NCI-H2196 (cell line): Measurements from ENCODE around the gene INAFM1.
"Not testable (repeated sequence)": the region's sequence is repeated elsewhere in the genome, so short reads cannot be mapped to it uniquely, and the experiment has no call there.

Experiments used
- DNase-seq: peaks from one replicate; lab custom pipeline; 2025; ENCODE audit not compliant: unreplicated experiment; lab: John Stamatoyannopoulos, UW

The INAFM1 gene

DNA sequence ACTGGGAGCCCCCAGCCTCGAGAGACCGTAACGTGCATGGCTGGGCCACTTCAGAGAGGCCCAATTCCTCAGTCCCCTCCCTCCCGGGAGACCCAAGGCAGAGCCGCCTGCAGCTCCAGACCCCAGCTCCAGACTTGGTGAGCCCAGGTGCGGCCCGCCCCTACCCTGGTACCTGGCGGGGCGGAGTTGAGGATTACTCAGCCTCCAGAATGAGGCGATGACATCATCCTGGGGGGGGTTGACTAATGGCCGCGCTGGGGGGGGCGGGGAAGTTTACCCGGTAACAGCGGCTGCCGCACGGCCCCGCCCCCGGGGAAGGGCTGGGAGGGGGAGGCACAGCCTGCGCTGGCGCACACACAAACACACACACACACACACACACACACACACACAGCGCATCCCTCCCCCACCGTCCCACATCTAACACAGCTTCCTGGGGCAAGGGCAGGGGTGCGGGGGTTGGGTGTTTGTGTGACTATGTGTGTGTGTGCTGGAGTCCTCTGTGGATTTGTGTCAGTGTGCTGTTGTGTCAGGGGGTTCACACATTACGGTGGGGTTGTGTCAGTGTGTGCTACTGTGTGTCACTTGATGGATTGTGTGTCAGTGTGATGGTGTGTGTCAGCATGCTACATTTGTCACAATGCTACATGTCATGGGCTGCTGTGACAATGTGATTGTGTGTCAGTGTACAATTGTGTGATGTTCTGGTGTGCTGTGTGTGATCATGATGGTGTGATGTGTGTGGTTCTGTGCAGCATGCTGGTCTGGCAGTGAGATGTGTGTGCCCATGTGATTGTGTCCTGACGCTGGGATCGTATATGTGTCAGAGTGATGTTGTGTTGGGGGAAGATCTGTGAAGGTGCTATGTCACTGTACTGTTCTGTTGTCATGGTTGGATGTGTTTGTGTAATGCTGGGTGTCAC lies 33.4 kb upstream of the INAFM1 start:
- DNase-seq, result peak; percentile 94

DNA sequence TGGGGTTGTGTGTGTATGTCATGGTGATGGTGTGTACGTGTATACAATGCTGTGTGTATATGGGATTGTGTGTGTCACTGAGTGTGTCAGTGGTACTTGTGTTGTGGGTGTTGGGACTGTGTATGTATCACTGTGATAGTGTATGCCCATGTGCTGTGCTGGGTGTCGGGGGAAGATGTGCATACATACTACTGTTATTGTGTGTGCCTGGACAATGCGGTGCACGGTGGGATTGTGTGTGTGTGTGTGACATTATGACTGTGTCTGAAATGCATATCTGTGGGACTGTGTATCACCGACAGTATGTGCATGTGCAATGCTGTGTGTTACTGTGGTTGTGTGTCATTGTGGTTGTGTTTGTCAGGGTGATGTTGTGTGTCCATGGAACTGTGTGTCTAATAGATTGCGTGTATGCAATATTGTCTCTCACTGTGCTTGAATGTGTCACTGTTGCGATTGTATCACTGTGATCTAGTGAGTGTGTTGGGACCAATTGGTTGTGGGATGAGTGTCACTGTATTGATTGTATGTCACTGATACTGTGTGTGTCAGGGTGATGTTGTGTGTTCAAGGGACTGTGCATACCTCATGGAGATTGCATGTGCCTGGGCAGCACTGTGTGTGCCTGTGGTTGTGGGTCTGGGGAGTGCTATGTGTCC lies 32.6 kb upstream of the INAFM1 start:
- no peak for DNase-seq

DNA sequence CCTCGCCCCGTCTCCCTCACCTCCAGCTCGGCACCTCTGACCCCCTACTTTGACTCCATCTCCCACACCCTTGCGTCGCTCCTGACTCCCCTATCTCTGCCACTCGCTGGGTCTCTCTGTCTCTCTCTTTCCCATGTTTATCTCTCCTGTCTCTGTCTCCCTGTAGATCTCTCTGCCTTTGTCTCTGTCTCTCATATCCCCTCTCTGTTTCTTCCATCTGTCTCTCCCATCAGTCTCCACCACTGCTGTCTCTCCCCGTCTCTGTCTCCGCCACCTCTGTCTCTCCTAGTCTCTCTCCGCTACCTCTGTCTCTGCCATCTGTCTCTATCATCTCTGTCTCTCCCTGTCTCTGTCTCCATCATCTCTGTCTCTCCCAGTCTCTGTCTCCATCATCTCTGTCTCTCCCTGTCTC lies 31.3 kb upstream of the INAFM1 start:
- DNase-seq, result no peak

DNA sequence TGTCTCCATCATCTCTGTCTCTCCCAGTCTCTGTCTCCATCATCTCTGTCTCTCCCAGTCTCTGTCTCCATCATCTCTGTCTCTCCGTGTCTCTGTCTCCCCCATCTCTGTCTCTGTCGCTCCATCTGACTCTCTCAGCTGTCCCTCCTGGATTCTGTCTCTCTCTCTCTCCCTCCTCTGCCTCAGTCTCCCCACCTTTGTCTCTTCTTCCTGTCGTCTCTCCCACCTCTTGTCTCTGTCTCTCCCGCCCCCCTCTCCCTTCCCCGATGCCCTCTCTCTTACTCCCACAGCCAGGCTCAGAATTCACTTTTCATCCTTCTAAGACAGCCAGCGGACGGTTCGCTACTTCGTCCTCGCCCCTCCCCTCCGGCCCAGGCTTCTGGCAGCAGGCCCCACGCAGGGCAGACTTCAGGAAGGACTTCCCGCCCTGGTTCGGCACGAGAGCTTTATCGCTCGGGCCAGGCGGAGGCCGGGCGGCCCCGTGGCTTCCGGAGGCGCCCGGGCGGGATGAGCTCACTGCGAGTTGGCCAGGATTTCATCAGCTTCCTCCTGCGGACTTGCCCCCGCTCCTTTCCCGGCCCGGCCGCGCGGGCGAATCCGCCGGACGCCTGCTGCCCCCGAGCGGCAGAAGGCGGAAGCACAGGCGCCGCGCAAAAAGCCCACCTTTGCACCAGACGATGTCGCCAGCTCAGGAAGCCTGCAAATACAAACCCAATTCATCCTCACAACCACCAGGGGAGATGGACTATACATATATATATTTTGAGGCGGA lies 30.7 kb upstream of the INAFM1 start:
- DNase-seq, result peak; percentile 95

DNA sequence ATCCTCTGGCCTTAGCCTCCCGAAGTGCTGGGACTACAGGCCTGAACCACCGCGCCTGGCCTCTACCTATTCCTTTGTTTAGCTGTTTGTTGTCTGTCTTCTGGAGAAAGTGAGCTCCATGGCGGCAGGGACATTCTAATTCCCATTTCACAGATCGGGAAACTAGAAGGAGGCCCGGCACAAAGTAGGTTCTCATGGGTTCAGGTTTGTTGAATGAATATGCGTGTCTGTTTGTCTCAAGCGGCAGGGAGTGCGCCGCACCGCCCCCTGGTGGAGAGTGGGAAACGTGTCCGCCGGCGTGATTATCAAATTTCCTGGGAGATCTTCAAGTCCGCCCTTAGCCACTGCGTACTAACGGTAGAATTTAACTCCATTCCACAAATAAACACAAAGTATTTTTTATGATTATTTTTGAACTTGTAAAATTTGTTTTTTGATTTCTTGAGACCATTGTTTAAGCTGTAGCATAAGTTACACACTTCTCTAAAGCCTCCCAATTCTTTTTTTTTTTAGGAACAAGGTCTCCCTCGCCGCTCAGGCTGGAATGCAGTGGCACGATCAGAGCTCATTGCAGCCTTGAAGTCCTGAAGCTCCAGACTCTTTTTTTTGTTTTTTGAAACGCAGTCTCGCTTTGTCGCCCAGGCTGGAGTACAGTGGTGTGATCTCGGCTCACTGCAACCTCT lies 27.2 kb upstream of the INAFM1 start:
- DNase-seq, result peak; percentile 51

DNA sequence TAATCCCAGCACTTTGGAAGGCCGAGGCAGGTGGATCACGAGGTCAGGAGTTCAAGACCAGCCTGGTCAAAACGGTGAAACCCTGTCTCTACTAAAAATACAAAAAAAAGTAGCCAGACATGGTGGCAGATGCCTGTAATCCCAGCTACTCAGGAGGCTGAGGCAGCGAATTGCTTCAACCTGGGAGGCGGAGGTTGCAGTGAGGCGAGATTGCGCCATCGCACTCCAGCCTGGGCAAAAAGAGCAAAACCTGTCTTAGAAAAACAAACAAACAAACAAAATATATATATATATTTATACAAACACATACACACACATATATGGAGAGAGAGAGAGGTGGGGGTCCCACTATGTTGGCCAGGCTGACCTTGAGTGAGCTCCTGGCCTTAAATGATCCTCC lies 21.7 kb upstream of the INAFM1 start:
- not testable (repeated sequence) for DNase-seq

DNA sequence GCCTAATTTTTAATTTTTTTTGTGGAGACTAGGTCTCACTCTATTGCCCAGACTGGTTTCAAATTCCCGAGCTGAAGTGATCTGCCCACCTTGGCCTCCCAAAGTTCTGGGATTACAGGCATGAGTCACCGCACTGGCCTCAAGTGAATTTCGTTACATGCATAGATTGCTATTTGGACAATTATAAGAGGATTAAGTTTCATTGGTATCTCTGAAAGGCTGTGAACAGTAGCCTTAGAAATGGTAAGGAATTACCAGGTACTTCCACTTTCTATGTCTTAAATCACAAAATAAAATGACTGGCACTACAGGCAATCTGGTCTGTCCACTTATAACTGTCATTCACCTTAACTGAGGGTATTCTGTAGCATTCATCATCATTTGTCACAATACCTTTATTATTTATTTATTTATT lies 21.2 kb upstream of the INAFM1 start:
- DNase-seq, result peak; percentile 27

DNA sequence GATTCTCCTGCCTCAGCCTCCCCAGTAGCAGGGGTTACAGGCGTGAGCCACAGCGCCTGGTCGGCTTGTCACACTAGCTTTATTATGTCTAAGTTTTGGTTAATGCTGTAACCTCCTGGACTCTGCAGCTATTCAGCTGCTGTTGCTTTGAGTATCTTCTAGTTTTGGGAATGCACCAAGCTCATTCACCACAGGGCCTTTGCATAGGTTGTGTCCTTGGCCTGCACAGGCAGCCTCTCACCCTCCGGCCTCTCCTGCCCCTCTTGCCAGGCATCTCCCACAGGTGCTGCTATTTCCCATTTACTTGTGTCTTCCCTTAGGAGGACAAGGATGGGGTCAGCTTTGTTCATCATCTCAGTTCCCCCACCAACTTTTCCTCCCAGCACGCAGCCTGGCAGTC lies 20.7 kb upstream of the INAFM1 start:
- no peak for DNase-seq

DNA sequence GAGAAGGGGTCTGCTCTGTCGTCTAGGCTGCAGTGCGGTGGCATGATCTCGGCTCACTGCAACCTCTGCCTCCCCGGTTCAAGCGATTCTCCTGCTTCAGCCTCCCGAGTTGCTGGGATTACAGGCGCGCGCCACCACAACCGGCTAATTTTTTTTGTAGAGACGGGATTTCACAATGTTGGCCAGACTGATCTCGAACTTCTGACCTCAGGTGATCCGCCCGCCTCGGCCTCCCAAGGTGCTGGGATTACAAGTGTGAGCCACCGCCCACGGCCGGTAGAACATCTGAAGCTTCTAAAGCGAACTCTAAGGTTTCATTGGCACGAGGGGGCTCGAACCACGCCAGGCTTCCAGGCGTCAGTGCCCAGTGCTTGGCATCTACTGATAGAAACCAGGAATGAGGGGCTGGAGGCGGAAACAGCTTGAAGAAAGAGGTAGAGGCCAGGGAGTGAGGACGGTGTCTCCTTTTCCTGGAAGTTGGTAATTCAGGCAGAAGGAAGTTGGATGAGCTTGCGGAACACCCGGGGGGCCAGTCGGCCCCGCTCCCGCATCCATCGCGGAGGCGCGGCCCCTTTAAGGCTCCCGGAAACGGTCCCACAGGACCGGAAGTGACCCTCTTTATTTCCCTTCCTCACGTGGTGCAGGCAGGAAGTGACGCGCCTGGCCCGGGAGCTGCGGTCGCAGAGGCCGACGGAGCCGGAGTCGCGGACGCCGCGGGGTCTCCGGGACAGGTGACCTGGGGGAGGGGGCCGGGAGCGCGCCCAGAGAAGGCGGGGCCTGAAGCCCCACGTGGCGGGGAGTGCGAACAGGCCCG lies 18.6 kb upstream of the INAFM1 start, which contains the start of gene CCDC9:
Gene CCDC9, plus strand, starts transcription at position 647 of the 814 bp plus-strand sequence. CDS start 1,876 bp downstream, outside the sequence.
- peak; percentile 99 for DNase-seq

DNA sequence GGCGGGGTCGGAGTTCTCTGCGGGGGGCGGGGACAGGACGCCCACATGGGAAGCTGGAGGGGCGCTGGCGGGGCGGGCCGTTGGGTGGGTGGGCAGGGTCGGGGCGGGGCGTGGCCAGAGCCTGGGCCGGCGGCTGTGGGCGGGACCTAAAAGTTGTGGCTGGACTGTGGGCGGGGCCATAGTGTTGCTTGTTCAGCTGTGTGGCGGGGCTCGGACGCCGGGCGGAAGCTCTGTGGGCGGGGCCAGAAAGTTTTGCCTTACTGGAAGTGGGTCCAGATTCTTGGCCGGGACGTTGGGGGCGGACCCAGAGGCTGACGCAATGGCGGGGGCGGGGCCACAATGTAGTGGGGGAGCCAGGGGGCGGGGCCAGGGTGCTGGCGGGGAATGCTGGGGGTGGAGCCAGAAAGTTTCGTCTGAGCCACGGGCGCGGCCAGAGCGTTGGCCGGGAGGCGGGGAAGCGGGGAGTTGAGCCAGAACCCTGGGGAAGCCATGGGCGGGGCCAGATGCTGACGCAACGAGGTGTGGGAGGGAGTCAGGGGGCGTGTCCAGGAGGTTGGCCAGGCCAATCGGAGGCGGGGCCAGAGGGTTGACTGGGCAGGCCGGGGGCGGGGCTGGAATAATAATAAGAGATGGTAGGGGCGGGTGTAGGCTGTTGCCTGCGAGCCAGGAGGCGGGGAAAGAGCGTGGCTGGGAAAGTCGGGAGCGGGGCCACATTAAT lies 17.8 kb upstream of the INAFM1 start:
- DNase-seq, result peak; percentile 100

DNA sequence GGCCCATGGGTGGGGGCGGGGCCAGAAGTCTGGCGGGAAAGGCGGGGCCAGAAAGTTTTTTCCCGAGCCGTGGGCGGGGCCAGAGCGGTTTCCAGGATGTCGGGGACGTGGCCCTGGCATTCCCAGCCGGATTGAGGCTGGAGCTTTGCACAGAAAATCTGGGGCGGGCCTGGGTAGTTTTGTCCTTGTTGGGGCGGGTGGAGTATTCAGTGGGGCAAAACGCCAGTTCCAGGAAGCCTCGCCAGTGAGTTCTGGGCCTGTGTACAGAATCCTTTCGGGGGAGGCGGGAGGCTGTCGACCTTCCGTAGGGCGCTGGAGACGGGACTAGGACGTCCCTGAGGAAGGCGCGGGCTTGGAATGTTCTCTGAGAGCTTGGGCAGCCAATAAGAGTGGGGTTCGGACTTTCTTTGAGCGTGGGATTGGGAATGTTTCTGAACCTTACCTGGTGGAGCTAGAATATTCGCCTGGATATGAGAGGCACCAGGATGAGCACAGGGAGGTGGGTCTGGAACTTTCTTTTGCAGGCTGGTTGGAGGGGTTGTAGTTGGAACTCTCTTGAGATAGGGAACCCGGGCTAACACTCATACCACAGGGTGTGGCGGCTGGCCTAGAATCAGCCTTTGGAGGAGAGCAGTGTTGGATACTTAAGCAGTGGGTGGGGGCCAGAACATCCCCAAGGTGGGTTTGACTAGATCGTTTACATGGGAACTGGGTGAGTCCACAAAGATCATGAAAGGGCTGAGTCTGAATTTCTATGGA lies 17.1 kb upstream of the INAFM1 start:
- DNase-seq, result no peak

DNA sequence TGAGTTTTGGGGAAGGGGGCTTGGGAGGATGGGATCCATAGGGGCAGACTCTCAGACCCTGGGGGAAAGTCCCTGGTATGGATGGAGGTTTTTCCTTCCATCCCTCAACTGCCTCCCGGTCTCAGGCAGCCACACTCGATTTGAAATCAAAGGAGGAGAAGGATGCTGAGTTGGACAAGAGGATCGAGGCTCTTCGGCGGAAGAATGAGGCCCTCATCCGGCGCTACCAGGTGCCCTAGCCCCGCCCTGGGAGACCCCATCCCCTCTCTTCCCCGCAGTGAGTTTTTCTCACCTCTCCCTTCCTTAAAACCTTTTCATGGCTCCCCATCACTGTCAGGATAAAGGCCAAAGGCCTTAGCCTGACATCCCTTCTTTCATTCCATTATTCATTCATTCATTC lies 16.3 kb upstream of the INAFM1 start:
- DNase-seq, result no peak

DNA sequence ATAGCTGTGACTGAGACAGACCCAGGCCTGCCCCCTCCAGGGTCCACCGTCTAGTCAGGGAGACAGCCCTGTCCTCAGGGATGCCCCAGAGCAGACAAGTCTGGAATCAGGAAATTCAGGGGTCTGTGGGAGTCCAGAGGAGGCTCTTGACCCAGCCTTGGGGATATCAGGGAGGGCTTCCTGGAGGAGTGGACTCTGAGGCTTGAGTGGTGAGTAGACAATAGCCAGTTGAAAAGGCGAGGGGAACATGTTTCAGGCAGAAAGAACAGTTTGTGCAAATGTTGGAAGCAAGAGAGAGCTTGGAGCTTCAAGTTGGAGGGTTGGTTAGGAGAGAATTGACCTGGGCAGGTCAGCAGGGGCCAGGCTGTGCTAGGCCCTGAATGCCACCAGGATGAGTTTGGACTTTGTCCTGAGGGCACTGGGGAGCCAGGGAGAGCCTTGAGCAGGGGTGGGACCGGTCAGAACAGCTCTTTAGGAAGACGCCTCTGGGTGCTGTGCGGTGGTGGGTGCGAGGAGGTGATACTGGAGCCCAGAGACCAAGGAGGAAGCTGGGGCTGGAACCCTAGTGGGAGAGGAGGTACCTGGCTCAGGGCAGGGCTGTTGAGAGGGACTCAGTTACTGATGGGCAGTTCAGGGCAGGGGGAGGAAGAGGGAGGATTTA lies 15.7 kb upstream of the INAFM1 start:
- DNase-seq, result no peak

DNA sequence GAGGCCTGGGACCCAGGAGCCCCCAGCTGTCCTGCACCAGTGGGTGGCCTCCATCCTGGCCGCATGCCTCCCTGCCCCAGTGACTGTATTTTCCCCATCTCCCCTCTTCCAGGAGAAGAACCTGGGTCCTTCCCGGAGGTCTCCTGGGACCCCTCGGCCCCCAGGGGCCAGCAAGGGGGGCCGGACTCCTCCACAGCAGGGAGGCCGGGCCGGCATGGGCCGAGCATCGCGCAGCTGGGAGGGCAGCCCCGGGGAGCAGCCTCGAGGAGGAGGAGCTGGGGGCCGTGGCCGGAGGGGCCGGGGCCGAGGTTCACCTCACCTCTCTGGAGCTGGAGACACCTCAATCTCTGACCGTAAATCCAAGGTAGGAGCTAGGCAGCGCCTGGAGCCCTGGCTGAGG lies 14.2 kb upstream of the INAFM1 start:
- DNase-seq, result no peak

DNA sequence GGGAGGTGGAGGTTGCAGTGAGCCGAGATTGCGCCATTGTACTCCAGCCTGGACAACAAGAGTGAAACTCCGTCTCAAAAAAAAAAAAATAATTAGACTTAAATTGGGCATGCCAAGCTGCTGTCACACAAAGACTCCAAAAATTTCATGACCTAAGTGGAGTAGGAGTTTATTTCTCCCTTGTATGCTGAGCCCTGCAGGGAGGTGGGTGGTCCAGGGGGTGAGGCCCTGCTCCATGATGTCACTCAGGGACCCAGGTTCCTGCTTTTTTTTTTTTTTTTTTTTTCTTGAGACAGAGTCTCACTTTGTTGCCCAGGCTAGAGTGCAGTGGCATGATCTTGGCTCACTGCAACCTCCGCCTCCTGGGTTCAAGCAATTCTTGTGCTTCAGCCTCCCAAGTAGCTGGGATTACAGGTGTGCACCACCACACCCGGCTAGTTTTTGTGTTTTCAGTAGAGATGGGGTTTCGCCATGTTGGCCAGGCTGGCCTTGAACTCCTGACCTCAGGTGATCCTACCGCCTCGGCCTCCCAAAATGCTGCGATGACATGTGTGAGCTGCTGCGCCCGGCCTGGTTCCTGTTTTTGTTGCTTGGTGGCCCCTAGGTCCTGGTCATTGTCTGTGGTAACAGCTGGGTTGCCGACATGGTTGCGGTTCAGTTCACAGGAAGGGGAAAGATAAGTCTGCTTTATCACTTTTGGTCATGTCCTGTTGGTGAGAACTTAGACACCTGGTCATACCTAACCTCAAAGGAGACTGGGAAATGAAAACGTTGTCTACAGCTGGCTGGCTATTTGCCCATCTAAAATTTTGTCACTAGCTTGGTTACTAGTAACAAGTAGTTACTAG lies 12.5 kb upstream of the INAFM1 start:
- not testable (repeated sequence) for DNase-seq

DNA sequence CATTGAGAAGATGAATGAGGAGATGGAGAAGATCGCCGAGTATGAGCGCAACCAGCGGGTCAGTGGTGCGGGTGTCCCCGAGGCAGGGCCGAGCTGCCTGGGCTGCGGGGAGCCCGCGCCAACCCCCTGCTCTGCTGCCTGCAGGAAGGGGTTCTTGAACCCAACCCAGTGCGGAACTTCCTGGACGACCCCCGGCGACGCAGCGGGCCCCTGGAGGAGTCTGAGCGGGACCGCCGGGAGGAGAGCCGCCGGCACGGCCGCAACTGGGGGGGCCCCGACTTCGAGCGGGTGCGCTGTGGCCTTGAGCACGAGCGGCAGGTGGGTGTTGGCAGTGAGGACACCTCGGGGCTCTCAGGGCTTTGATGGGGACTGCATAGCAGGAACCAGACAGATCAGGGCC lies 10.1 kb upstream of the INAFM1 start:
- no peak for DNase-seq

DNA sequence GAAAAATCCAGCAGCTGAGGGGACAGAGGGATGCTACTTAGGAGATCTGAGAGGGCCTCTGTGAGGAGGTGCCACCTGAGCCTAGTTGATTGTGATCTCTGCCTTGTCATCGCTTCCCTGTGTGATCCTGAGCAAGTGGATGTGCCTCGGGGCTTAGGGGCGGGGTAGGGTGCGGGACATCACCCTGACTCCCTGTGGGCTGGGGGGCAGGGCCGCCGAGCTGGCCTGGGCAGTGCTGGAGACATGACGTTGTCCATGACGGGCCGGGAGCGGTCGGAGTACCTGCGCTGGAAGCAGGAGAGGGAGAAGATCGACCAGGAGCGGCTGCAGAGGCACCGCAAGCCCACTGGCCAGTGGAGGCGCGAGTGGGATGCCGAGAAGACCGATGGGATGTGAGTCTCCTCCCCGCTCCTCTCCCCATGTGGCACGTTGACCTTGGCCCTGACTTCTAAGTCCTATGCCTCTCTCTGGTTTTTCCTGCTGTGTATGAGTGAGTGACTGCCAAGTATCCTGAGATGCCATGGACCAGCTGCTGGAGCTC lies 8.2 kb upstream of the INAFM1 start:
- DNase-seq, result no peak
